HG03469 (cell line): ENCODE measurements around the gene LRRC8D.

Source experiments
- ATAC-seq: cut with Tn5 transposase; IDR thresholded peaks from one replicate; pipeline ENCODE4 v1.9.1; 2021; ENCODE audit warnings: mild to moderate bottlenecking, moderate library complexity, moderate number of reproducible peaks; ENCODE audit not compliant: unreplicated experiment

The LRRC8D gene

DNA sequence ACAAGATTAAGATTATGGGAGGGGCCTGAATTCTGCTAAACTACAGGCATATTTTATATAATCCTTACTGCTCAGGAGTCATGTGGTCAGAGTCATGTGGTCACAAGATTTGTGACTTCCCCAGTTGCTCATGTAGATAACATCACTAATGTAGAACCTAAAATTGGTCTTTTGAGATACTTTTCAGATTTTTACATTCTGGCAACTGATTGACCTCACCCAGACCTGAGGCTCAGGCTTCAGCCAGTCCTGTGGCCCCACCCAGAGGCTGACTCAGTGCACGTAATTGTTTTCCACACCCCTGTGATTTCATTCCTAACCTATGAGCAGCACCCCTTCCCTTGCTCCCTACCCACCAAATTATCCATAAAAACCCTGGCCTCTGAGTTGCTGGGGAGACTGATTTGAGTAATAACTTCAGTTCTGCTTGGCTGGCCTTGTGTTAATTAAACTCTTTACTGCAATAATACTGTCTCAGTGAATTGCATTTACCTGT, 132.3 kb downstream of the LRRC8D start:
- no peak for ATAC-seq

DNA sequence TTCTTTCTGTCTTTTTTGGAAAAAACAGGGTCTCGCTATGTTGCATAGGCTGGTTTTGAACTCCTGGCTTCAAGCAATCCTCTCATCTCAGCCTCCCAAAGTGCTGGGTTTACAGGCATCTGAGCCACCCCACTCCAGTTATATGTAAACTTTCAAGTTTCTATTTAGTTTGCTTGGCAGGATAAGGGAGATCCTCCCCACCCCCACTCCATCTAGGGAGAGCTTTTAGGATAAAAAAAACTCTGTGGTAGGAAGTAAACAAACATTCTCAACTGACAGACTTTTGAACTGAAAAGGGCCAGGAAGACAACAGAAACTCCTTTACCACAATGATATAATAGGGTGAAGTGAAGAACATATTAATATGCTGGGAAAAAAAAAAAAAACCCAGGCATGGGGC, 133.1 kb downstream of the LRRC8D start:
- ATAC-seq = no peak

DNA sequence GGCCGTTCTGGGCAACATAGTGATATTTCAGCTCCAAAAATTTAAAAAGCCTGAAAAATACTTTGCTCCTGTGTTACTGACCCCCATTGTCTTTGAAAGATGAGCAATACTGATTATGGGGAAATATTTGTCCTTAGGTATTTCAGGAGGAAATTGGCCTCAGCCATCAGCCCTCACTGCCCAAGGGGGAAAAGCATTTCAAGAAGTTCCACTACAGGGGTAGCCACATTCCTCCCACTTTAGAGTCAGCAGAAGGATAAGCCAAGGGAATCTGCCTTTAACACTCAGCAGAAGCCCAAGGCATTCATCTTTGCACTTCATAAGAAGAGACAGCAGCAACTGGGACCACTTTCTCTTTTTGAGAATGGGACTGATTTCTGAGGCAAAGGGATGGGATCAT, 133.6 kb downstream of the LRRC8D start:
- no peak for ATAC-seq

DNA sequence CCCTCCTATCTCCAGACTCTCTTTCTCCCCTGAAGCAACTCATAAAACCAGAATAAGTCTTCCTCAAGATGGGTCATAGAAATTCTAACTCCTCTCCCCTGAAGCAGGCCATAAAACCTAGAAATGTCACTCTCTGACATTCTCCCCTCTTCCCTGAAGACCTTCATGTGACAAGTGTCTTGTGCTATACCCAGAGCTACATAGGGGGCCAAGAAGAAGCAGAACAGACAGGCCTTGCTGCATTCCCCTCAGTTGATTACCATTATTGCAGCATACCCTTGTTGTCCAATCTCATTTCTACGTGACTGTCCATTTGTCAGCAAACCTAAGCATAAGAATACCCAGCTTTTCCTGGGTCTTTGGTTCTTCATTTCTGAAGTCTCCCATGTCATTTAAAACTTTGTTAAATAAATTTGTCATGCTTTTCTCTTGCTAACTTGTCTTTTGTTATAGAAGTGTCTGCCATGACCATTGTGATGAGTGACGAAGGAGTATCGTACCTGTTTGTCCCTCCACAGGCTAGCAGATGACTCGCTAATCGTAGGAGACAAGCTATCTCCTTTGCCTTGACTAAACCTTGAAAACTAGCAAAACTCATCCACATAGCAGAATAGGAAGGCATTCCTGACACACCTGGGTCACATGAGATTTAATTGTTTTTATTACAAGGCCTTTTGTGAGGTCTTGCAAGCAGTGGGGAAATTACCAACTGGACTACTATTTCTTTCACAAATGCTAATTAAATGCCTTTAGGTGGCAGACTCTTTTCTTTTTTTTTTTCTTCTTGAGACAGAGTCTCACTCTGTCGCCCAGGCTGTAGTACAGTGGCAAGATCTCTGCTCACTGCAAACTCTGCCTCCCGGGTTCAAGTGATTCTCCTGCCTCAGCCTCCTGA, 134.7 kb downstream of the LRRC8D start:
- ATAC-seq = no peak

DNA sequence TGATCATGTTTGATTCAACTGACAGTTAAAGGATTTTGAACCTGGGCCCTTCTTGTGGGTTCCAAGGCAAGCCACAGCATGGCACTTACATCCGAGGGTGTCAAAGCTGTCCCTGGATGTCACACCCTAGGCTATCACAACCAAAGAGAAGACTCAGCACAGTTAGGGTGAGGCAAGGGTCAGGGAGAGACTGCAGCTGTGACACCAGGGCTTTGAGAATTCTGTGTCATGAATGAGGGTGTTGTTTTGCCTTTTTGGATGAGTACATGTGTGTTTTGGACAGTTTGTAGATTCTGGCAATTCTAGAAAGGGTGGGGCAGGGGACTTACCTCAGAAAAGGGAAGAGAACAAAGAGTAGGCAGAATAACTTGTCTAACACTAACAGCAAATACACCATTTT, 136.3 kb downstream of the LRRC8D start:
- no peak for ATAC-seq

DNA sequence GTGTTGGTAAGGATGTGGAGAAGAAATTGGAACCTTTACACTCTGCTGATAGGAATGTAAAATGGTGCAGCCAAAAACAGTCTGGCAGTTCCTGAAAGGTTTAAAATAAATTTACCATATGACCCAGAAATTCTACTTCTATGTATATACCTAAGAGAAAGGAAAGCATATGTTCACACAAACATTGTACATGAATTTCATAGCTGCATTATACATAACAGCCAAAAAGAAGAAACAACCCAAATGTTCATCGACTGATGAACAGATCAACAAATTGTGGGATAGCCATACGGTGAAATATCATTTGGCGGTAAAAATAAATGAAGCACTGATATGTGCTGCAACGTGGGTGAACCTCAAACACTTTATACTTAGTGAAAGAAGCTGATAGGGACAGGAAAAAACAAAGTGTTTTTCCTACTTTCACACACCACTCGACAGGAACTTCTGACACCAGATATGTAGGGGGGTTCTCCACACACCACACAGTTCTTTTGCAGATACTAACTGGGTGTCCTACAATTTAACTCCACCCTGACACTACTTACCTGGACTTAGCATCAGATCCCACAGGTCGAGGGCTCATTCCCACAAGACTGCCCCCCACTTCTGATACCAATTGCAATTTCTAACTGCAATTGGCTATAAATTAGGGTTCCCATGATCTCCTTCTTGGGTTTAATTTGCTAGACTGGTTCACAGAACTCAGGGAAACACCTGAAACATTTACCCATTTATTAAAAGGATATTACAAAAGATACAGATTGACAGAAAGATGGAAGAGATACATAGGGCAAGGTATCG, 138.2 kb downstream of the LRRC8D start:
- ATAC-seq = no peak

DNA sequence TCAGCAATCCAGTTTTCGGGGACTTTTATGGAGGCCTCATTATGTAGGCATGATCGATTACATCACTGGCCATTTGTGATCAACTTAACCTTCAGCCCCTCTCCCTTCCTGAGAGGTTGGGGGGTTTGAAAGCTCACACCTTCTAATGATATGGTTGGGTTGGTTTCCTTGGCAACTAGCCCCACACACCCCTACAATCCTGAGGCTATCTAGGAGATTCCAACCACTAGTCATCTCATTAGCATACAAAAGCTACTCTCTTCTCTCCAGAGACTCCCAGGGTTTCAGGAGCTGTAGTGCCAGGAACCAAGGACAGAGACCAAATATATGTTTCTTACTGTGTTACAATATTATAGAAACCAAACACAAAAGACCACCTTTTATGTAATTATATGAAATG, 138.9 kb downstream of the LRRC8D start:
- no peak for ATAC-seq

DNA sequence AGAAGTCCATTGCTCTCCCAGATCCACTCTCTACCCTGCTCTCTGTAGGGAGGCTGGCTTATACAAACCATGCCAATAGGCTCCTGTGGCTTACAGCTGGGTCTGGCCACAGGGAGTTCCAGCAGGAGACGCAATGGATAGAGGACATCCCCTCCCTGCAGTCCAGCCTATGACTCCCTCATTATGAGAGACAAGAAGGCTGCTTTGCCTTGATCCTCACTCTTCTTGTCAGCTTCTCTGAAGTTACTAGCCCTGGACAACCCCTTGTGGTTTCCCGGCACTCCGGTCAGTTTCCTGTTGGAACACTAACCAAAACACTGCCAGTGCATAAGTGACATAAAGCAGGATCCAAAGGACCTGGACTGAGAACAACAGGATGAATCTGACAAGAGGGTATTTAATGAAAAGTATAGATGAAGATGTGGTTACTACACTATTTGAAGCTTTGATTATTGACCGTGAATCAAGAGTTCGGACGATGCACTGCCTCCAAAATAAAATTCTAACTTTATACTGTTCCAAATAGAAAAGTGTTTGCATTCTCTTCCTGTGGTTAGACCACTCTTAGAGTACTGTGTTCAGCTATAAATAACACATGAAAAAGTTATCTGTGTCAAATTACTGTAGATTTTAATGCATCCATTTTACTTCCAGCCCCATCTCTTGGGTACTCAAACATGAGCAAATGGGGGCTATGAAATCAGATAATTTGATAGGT, 141.4 kb downstream of the LRRC8D start:
- no peak for ATAC-seq

DNA sequence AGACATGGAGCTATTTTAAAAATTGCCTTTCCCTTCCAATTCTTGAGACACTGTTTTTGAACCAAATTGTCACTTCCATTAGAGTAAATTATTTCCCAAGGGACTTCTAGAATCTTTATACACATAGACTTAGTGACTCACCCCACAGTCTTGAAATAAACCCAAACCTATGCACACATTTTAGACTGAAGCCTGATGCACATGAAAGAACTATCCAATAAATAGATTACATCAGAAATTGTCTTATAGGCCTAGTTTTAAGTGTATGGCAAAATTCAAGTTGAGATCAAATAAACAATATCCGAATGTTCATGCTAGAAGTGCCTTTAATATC, 141.9 kb downstream of the LRRC8D start:
- ATAC-seq = no peak

DNA sequence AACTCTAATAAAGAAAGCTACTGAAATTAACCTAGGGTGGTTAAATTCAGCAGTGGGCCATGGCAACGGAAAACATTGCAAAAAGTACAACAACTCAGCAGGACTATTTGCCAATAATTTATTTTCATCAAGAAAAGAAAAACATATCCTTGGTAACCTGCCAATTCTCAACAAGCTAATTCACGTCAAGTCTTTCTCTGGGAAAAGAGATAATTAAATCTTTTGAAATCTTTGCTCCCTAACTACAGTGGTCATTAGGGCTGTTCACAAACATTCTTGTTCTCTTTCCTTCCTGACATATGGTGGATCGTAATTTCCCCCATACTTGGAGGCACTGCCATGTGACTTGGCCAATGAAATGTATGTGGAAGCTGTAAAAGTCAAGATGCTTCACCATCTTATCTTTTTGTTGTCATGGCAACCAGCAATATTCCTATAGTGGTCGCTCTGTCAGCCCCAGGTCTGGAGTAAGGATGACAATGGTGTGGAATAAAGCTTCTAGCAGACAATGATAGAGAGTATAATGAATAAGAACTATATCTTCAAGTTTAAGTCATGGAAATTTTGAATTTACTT, 144.4 kb downstream of the LRRC8D start:
- ATAC-seq = no peak

DNA sequence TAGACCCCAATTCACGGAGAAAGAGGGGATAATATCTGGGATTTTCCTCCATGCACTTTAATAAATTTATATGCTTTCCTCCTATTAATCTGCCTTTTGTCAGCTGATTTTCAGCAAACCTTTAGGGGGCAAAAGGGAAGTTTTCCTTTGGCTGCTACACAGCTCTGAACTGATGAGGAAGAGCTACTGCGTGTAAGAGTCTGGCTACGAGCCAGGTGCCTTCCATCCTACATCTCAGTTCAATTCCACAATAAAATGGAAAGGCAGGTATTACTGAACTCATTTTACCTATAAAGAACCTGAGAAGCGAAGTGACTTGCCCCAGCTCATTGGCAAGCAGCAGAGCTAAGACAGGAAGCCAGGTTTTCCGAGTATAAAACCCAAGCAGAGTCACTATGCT, 145.8 kb downstream of the LRRC8D start:
- no peak for ATAC-seq

DNA sequence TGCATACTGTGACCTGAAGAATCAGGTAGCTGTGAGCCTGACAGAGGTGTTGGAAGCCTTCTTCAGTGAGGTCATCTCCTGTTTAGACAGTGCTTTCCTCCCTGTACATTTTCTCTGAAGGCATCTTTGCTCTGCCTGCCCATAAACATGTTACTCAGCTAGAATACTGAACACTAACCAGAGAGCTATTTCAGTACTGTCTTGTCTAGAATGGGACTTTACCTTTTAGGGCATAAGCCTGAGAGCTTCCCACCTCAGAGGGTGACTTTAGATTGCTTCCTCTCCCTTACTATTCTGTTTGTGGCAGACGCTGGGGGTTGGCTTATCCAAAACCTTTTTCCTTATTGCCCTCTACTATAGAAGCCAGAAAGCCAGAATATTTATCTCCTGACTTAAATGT, 150.8 kb downstream of the LRRC8D start:
- peak; percentile 69 for ATAC-seq

DNA sequence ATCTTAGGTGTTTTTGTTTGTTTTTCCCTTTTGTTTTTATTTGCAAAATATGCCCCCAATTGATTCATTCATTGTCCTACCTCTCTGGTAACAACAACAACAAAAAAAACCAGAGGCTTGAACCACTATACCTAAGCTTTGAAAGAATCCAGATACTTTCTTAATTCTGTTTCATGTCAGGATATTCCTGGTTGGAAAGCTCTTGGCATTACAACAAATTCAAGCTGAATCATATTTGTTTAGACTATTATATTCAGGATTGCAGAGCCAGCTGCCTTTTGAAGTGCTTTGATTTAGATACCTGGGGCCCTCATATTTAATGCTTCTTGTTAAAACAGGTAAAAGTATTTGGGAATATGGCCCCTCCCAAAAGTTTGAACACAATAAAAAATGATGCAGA, 151.2 kb downstream of the LRRC8D start:
- ATAC-seq = no peak

DNA sequence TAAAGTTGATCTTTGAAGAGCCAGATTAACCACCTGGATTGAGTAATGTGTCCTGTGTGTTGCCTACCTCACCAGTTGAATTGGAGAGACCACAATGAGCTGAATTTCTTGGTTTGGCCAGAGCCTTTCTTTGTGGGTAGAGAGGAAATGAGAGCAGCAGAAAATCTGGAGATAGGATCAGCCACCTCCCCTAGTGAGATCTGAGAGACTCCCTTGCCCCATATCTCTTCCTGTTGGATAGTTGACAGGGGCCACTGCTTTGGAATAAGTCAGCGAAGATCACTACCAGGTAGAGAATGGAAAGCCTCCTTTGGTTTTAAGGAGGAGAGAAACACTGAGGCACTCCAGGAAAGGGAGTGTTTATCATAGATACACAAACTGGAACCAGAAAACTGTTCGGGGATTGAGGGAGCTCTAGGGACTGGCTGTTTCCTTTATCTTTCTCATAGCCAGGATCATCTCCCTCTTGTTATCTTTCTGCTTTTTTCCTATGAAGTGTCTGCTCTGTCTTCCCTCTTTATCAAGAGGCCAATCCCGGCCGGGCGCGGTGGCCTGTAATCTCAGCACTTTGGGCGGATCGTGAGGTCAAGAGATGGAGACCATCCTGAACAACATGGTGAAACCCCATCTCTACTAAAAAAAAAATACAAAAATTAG, 152.8 kb downstream of the LRRC8D start:
- ATAC-seq = no peak

DNA sequence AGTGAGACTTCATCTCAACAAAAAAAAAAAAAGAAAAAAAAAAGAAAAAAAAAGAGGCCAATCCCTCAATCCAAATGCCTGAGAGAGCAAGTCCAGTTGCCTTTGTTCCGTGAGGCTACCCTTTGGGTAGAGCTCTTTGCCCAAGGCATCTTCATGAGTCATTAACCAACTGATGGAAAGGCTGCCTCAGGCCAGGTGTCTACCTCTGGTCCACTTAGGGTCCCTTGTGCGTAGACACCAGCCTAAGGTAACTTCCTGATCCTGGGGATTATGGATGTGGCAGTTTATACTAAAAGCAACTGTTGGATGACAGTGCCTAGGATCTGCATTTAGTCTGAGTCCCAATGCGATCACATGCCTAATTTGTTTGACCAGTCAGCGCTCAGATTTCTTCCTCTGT, 153.4 kb downstream of the LRRC8D start:
- ATAC-seq = no peak

DNA sequence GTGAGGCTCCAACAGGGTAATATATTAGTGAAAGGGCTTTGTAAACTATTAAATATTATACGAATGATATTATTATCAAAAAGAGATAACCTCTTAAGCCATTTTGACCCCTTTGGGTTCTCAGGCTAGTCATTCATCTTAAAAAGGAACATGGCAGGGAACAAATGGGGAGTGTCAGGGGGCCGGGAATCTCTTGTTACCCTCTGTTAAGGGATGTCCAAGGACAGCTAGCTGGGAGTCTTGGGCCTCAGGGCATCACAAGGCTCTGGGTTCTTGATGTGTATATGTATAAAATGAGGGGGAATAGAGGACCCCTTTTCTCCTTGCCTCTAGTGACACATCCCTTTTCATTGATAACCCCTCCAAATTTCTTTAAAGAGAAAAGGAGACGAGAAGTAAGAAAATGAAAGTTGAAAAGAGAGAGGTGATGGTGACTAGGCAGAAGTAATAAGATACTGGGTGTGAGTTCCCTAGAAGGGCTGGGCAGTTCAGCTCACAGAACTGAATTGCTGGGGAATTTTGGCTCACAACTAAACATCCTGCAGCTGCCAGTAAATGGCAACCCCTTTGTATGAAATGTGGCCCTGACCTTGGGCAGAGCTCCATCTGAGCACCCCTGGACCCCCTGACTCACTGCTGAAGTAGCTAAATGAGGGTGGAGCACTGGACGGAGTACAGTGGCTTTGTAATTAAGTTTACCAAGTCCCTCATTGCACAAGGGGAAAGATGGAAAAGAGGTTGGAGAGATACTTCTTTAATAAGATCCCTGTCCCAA, 154.1 kb downstream of the LRRC8D start:
- no peak for ATAC-seq

DNA sequence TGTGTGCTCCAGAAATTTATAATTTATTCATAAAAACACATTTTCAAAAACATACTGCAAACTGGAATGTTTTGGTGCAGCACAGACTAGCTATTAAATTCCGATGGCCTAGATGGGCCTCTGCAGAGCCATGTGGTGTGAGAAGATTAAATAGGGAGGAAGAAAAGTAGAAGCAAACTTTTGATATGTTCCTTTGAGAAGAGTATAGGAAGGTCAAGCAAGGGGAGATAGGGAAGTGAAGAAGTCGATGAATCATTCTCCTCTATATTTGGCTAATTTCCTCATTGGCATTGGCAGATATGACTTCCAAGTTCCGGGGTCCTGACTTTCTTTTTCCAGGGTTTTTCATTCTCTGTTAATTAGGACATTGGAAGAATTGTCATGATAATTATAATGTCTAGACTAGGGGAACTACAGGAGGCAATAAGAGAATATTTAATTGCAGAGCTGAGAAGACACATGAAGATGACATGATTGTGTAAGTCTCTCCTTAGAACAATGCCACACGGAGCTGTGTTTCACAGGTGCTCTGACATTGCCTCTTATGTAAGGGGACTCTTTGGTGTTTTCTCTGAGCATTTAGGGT, 154.8 kb downstream of the LRRC8D start:
- ATAC-seq = no peak

DNA sequence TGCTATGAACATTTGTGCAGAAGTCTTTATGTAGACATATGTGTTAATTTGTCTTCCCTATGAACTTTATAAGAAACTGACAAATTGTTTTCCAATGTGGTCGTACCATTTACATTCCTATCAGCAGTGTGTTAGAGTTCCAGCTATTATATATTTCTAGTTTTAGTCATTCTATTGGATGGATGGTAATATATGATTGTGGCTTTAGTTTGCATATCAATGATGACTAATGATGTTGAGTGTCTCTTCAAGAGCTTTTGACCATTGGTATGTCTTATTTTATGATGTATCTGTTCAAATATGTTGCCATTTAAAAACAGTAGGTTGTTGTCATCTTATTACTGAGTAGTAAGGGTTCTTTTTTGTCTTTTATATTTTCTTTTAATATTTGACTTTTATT, 157.9 kb downstream of the LRRC8D start:
- ATAC-seq = no peak

DNA sequence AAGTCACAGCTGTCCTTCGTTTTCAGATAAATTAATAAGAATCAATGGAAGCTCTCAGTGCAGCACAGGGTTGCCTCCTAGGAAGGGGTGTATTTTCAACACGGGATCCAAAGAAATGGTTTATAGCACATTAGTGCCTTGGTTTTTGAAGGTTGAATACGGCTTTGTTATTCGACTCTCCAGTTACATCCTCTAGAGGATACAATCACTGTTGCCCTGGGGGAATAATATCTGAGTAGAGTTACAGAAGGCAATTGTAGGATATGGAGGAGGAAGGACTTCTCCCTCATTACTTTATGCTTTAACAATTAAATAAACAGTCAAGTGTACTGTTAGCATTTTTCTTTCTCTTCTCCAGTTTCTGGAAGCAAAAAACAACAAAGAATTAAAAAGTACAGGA, 159.8 kb downstream of the LRRC8D start:
- no peak for ATAC-seq
